ENCODE data around the gene CMYA5.

DNA sequence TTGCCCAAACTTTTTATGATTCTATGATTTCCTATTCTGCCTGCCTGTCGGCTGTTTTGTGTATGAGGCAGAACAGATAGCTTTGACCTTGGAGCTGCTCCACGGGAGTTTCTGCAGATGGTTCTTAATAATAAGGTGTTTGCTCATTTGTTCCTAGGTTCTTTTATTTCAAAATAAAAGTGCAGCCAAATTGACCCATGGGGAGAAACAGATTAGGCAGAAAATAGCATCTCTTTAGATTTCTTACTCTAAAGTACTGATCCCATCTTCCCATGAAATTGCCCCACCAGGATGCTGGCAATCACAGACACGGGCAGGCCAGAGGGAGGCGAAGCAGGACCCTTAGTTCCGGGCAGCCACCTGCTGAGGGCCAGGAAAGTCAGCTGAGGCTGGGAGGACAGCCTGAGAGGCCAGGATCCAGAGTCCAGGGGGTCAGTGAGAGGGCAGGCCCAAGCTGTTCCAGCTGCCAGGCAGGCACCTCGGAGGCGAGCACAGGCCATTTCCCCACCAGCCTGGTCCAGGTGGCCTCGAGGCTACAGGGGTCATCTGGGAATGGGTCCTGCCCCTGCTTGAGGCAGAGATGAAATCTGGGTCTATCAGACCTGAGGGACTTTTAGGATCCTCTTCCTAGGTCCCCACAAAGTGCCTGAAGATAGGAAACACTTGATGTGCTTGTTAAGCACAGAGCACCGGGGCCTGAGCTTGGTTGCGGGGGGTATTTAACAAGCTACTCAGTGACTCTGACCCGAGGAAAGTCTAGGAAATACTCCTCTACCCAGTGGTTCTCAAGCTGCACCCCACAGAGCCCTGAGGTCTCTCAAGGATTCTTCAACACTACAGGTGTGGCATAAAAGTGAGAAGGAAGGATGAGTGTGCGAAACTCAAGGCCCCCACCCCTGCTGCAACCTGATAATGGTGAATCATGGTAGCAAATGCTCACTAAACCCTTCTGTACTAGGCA is 145.4 kb downstream of the CMYA5 start:
- TF ChIP-seq GATA3 (IDR thresholded peaks at IDR 0.05; ENCODE audit: low read depth, low read length) (no peak), GATA2 (IDR thresholded peaks at IDR 0.05; ENCODE audit: low read depth, low read length) (no peak)

Data from SH-SY5Y (cell line).